SK-N-SH (cell line): ENCODE data around the gene PRPF40B. TPM values are rescaled to one million over a fixed set of nuclear protein-coding genes. Genes with fewer than 3 reads are reported as not detected.

ENCODE experiments used
- CTCF ChIA-PET: fragments of 300-600, 350-600 bp; formaldehyde crosslinking; extraction: SDS; loops from one replicate; lab custom pipeline; 2021; lab: Yijun Ruan, JAX
- POLR2A ChIA-PET: fragments of 350-600 bp; sonication (Branson Sonifier 250); formaldehyde crosslinking; extraction: SDS; loops from one replicate; lab custom pipeline; 2020; ENCODE audit warnings: antibody characterized with exemption, inconsistent platforms; lab: Yijun Ruan, JAX
- DNase-seq: peaks from one replicate; pipeline ENCODE4 v3.0.0; 2012
- H2AFZ ChIP-seq: fragments of 200-600 bp; sonication (generic); 2 replicates; pipeline ENCODE4 v1.8.1; 2016; ENCODE audit warnings: antibody characterized with exemption, mild to moderate bottlenecking, low read depth
- H3F3A ChIP-seq: fragments of 200-600 bp; sonication (generic); replicated peaks from 2 replicates; pipeline ENCODE3; 2016; ENCODE audit warnings: antibody characterized with exemption, mild to moderate bottlenecking; ENCODE audit not compliant: insufficient read depth
- H3K27ac ChIP-seq, 2 experiments: fragments of 200-500 bp in 1 of 2; fragments of 200-600 bp in 1 of 2; sonication (Bioruptor generic) in 1 of 2; sonication (generic), shearing (Covaris generic) in 1 of 2; 2 replicates each; pipeline versions ENCODE4 v1.5.1 to v1.6.1; 2014 to 2016; ENCODE audit warnings: low read depth in 2 of 2, inconsistent platforms in 1 of 2, low read length in 1 of 2, mild to moderate bottlenecking in 1 of 2, mixed read lengths in 1 of 2
- H3K27me3 ChIP-seq: fragments of 200-600 bp; sonication (generic), shearing (Covaris generic); 2 replicates; pipeline ENCODE4 v1.6.1; 2016; ENCODE audit warnings: mixed run types; ENCODE audit not compliant: insufficient read depth
- H3K36me3 ChIP-seq, 2 experiments: fragments of 200-500 bp in 1 of 2; fragments of 200-600 bp in 1 of 2; sonication (Bioruptor generic) in 1 of 2; sonication (generic) in 1 of 2; replicated peaks in 1 of 2; 2 replicates each; pipeline versions ENCODE3 to v1.5.1; 2014 to 2016; ENCODE audit warnings: low read length in 1 of 2, mild to moderate bottlenecking in 1 of 2; ENCODE audit not compliant: insufficient read depth in 2 of 2, control insufficient read depth in 1 of 2
- H3K4me1 ChIP-seq, 2 experiments: fragments of 200-500 bp in 1 of 2; fragments of 200-600 bp in 1 of 2; sonication (Bioruptor generic) in 1 of 2; sonication (generic), shearing (Covaris generic) in 1 of 2; 2 replicates each; pipeline versions ENCODE4 v1.5.1 to v1.6.1; 2014 to 2016; ENCODE audit warnings: low read depth in 1 of 2, low read length in 1 of 2, mixed run types in 1 of 2; ENCODE audit not compliant: insufficient read depth in 2 of 2, control insufficient read depth in 1 of 2
- H3K4me2 ChIP-seq: fragments of 200-600 bp; sonication (generic), shearing (Covaris generic); 2 replicates; pipeline ENCODE4 v1.6.1; 2017; ENCODE audit warnings: mixed run types
- H3K4me3 ChIP-seq, 2 experiments: fragments of 200-500 bp in 1 of 2; fragments of 200-600 bp in 1 of 2; sonication (Bioruptor generic) in 1 of 2; sonication (generic), shearing (Covaris generic) in 1 of 2; 2 replicates each; pipeline versions ENCODE4 v1.5.1 to v1.8.1; 2014 to 2016; ENCODE audit warnings: low read depth in 2 of 2, inconsistent platforms in 1 of 2, low read length in 1 of 2, mild to moderate bottlenecking in 1 of 2, mixed read lengths in 1 of 2, moderate library complexity in 1 of 2
- H3K79me2 ChIP-seq: fragments of 200-600 bp; sonication (generic); 2 replicates; pipeline ENCODE4 v1.8.1; 2017; ENCODE audit warnings: mild to moderate bottlenecking; ENCODE audit not compliant: insufficient read depth
- H3K9ac ChIP-seq: fragments of 200-600 bp; sonication (generic); 2 replicates; pipeline ENCODE4 v1.6.1; 2017; ENCODE audit warnings: mixed run types
- H3K9me2 ChIP-seq: fragments of 200-600 bp; sonication (generic); 2 replicates; pipeline ENCODE4 v1.6.1; 2017; ENCODE audit warnings: mixed run types
- H3K9me3 ChIP-seq: fragments of 200-600 bp; sonication (generic); 2 replicates; pipeline ENCODE4 v1.6.1; 2017; ENCODE audit warnings: mixed run types, mild to moderate bottlenecking, moderate library complexity
- H4K20me1 ChIP-seq: fragments of 200-600 bp; sonication (generic); 2 replicates; pipeline ENCODE4 v1.6.1; 2017; ENCODE audit warnings: mild to moderate bottlenecking, mixed run types; ENCODE audit not compliant: insufficient read depth
- ELF1 ChIP-seq: IDR thresholded peaks from 2 replicates; pipeline ENCODE4 v1.4.0; 2012
- FOXJ3 ChIP-seq: sonication (generic); formaldehyde crosslinking; IDR thresholded peaks from 2 replicates; pipeline ENCODE4 v1.5.1; 2020; ENCODE audit warnings: mild to moderate bottlenecking, missing genetic modification reagents
- FOXM1 ChIP-seq: IDR thresholded peaks from 2 replicates; pipeline ENCODE4 v1.4.0; 2012; ENCODE audit warnings: low read depth, mild to moderate bottlenecking
- GABPA ChIP-seq: IDR thresholded peaks from 2 replicates; pipeline ENCODE4 v1.4.0; 2012; ENCODE audit warnings: low read depth, mild to moderate bottlenecking
- JUND ChIP-seq: IDR thresholded peaks from 2 replicates; pipeline ENCODE4 v1.4.0; 2012
- NFIC ChIP-seq: IDR thresholded peaks from 2 replicates; pipeline ENCODE4 v1.4.0; 2012; ENCODE audit warnings: borderline replicate concordance
- RAD21 ChIP-seq: IDR thresholded peaks from 2 replicates; pipeline ENCODE4 v1.6.1; 2012; ENCODE audit warnings: mild to moderate bottlenecking, low read length
- RCOR1 ChIP-seq: fragments of 150-350 bp; IDR thresholded peaks from 2 replicates; pipeline ENCODE4 v1.6.1; 2017; ENCODE audit warnings: antibody characterized with exemption, low read length
- SIN3A ChIP-seq: IDR thresholded peaks from 2 replicates; pipeline ENCODE4 v1.6.1; 2012; ENCODE audit warnings: low read depth, mild to moderate bottlenecking, low read length, moderate library complexity, borderline replicate concordance
- TCF12 ChIP-seq: IDR thresholded peaks from 2 replicates; pipeline ENCODE4 v1.4.0; 2012
- TEAD4 ChIP-seq: IDR thresholded peaks from 2 replicates; pipeline ENCODE4 v1.4.0; 2012; ENCODE audit warnings: mild to moderate bottlenecking, borderline replicate concordance; ENCODE audit not compliant: insufficient read depth
- WGBS: methylation state at CpG from one replicate; pipeline ENCODE4 v1.1.6; 2017; ENCODE audit warnings: low lambda C conversion rate; 5-methylcytosine and 5-hydroxymethylcytosine counted together
- polyA plus RNA-seq, 3 experiments: library from polyadenylated mRNA; depleted of rRNA; stranded (reverse); fragments of >200 nt; gene quantifications; 2 replicates each; pipeline ENCODE4 v1.2.3, GENCODE V29; 2012
- TF ChIP-seq, protein P1 (sequence below): fragments of 150-350 bp; IDR thresholded peaks from 2 replicates; pipeline ENCODE4 v1.6.1; 2016; ENCODE audit warnings: mild to moderate bottlenecking, low read depth, low read length
- TF ChIP-seq, protein P2 (sequence below): IDR thresholded peaks from 2 replicates; pipeline ENCODE4; 2012
- TF ChIP-seq, protein P3 (sequence below): fragments of 150-350 bp; IDR thresholded peaks from 2 replicates; pipeline ENCODE4 v1.6.1; 2017; ENCODE audit warnings: antibody characterized with exemption, low read length, low read depth, borderline replicate concordance
- TF ChIP-seq, protein P4 (sequence below): IDR thresholded peaks from 2 replicates; pipeline ENCODE4 v1.4.0; 2012; ENCODE audit warnings: low read depth
- TF ChIP-seq, protein P5 (sequence below): IDR thresholded peaks from 2 replicates; pipeline ENCODE4 v1.4.0; 2012; ENCODE audit warnings: low read depth, borderline replicate concordance

The PRPF40B gene
- polyA plus RNA-seq, 1 of the 3 experiments (the other 2 are of a cell fraction): 27.0 TPM

DNA sequence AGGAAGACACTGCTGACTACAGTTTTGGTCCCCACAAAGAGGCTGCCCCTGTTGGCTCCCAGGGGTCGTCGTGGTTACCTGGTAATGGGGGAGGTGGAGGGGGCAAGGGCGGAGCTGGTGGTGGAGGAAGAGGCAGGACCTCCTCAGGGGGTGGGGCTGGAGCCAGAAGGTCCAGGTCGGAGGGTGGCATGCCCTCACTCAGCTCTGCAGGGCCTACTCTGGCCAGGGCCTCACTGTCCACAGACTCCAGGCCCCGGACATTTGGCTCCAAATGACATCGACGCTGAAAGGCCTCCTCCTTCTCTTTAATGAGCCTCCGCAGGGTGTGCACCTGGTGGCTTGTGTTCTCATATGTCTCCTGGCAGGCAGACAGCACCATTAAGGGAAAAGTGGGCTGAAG lies 28.5 kb downstream of the PRPF40B start:
- H3K27me3 ChIP-seq: no peaks in the 10 kb centered on the region
- no peak overlapping the region for H3K9ac ChIP-seq
- H3K27ac ChIP-seq: no peak overlapping the region
- H3K79me2 ChIP-seq: 0 out of 2 replicates have a peak, but pooled peaks cover 3% of the 10 kb centered on the region
- no peaks in the 10 kb centered on the region for H3K9me2 ChIP-seq
- H3K9me3 ChIP-seq: no peaks in the 10 kb centered on the region
- 93% methylated on average over 6 of the region's 8 CpGs for WGBS
- H3K4me3 ChIP-seq: no peak overlapping the region
- POLR2A ChIA-PET: no interaction called here
- no peaks in the 10 kb centered on the region for H3K4me1 ChIP-seq
- H3K4me2 ChIP-seq: no peak overlapping the region
- DNase-seq: no peak
- H3K36me3 ChIP-seq: peaks cover 35 to 67% of the 10 kb centered on the region in 2 experiments
- H3F3A ChIP-seq: no peaks in the 10 kb centered on the region
- no peaks in the 10 kb centered on the region for H4K20me1 ChIP-seq
- no peak overlapping the region for H2AFZ ChIP-seq
- CTCF ChIA-PET: interaction anchor here (1.2 to 30.5 kb wide), 2 partner anchors 31 to 60 kb away, joined by 3 to 590 read pairs; partner anchors contain the start of gene FMNL3
- no peak for TF ChIP-seq GABPA
- TF ChIP-seq FOXM1: no peak
- TF ChIP-seq, protein P1, sequence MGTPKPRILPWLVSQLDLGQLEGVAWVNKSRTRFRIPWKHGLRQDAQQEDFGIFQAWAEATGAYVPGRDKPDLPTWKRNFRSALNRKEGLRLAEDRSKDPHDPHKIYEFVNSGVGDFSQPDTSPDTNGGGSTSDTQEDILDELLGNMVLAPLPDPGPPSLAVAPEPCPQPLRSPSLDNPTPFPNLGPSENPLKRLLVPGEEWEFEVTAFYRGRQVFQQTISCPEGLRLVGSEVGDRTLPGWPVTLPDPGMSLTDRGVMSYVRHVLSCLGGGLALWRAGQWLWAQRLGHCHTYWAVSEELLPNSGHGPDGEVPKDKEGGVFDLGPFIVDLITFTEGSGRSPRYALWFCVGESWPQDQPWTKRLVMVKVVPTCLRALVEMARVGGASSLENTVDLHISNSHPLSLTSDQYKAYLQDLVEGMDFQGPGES: no peak
- TF ChIP-seq, protein P2, sequence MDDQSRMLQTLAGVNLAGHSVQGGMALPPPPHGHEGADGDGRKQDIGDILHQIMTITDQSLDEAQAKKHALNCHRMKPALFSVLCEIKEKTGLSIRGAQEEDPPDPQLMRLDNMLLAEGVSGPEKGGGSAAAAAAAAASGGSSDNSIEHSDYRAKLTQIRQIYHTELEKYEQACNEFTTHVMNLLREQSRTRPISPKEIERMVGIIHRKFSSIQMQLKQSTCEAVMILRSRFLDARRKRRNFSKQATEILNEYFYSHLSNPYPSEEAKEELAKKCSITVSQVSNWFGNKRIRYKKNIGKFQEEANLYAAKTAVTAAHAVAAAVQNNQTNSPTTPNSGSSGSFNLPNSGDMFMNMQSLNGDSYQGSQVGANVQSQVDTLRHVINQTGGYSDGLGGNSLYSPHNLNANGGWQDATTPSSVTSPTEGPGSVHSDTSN: no peak
- TF ChIP-seq, protein P3, sequence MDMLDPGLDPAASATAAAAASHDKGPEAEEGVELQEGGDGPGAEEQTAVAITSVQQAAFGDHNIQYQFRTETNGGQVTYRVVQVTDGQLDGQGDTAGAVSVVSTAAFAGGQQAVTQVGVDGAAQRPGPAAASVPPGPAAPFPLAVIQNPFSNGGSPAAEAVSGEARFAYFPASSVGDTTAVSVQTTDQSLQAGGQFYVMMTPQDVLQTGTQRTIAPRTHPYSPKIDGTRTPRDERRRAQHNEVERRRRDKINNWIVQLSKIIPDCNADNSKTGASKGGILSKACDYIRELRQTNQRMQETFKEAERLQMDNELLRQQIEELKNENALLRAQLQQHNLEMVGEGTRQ: no peak
- no peak for TF ChIP-seq FOXJ3 (CRISPR knock-in tag)
- TF ChIP-seq SIN3A: no peak
- TF ChIP-seq, protein P4, sequence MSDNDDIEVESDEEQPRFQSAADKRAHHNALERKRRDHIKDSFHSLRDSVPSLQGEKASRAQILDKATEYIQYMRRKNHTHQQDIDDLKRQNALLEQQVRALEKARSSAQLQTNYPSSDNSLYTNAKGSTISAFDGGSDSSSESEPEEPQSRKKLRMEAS: no peak
- no peak for TF ChIP-seq JUND
- TF ChIP-seq RCOR1: no peak
- no peak for TF ChIP-seq ELF1
- TF ChIP-seq NFIC: no peak
- TF ChIP-seq TCF12: no peak
- TF ChIP-seq RAD21: no peak
- no peak for TF ChIP-seq TEAD4
- TF ChIP-seq, protein P5, sequence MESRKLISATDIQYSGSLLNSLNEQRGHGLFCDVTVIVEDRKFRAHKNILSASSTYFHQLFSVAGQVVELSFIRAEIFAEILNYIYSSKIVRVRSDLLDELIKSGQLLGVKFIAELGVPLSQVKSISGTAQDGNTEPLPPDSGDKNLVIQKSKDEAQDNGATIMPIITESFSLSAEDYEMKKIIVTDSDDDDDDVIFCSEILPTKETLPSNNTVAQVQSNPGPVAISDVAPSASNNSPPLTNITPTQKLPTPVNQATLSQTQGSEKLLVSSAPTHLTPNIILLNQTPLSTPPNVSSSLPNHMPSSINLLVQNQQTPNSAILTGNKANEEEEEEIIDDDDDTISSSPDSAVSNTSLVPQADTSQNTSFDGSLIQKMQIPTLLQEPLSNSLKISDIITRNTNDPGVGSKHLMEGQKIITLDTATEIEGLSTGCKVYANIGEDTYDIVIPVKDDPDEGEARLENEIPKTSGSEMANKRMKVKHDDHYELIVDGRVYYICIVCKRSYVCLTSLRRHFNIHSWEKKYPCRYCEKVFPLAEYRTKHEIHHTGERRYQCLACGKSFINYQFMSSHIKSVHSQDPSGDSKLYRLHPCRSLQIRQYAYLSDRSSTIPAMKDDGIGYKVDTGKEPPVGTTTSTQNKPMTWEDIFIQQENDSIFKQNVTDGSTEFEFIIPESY: no peak
